Cardiac septum (tissue), 1 donor: ENCODE results near the gene KRTAP19-4. TPM values are rescaled to one million over a fixed set of nuclear protein-coding genes. Genes with fewer than 3 reads are reported as not detected.

Experiments used
- total RNA-seq: library from RNA; stranded (reverse); fragmentation: NEBNext Ultra II Directional; extraction: Animal tissue kit (Norgen Biotek cat#: 25700); gene quantifications from one replicate; pipeline ENCODE4 v1.2.1, GENCODE V29; 2021
- donor health status: DM: no; HTN: no; CAD: no.

KRTAP19-4 gene
- total RNA-seq, 1 donor from 2014 or later: not detected

Other genes starting within 250 kb of the KRTAP19-4 start
- not detected for gene KRTAP24-1, start 214.2 kb downstream of the KRTAP19-4 start, total RNA-seq
- gene KRTAP25-1, start 207.7 kb downstream of the KRTAP19-4 start, total RNA-seq: not detected
- not detected for gene KRTAP26-1, start 176.8 kb downstream of the KRTAP19-4 start, total RNA-seq
- not detected for gene KRTAP27-1, start 159.5 kb downstream of the KRTAP19-4 start, total RNA-seq
- gene KRTAP23-1, start 148.6 kb downstream of the KRTAP19-4 start, total RNA-seq: not detected
- gene KRTAP13-2, start 124.9 kb downstream of the KRTAP19-4 start, total RNA-seq: not detected
- not detected for gene KRTAP13-1, start 101.1 kb downstream of the KRTAP19-4 start, total RNA-seq
- not detected for gene KRTAP13-3, start 71.2 kb downstream of the KRTAP19-4 start, total RNA-seq
- gene KRTAP13-4, start 66.9 kb downstream of the KRTAP19-4 start, total RNA-seq: not detected
- gene KRTAP15-1, start 56.9 kb downstream of the KRTAP19-4 start, total RNA-seq: not detected
- not detected for gene KRTAP19-1, start 16.8 kb downstream of the KRTAP19-4 start, total RNA-seq
- gene KRTAP19-2, start 9.7 kb downstream of the KRTAP19-4 start, total RNA-seq: not detected
- gene KRTAP19-3, start 5.2 kb downstream of the KRTAP19-4 start, total RNA-seq: not detected
- not detected for gene KRTAP19-5, start 5.0 kb upstream of the KRTAP19-4 start, total RNA-seq
- gene KRTAP19-6, start 44.7 kb upstream of the KRTAP19-4 start, total RNA-seq: not detected
- not detected for gene KRTAP19-7, start 64.1 kb upstream of the KRTAP19-4 start, total RNA-seq
- not detected for gene KRTAP22-2, start 93.2 kb upstream of the KRTAP19-4 start, total RNA-seq
- gene KRTAP6-3, start 95.3 kb upstream of the KRTAP19-4 start, total RNA-seq: not detected
- not detected for gene KRTAP6-2, start 101.7 kb upstream of the KRTAP19-4 start, total RNA-seq
- gene KRTAP22-1, start 103.9 kb upstream of the KRTAP19-4 start, total RNA-seq: not detected
- gene KRTAP6-1, start 116.8 kb upstream of the KRTAP19-4 start, total RNA-seq: not detected
- not detected for gene KRTAP20-1, start 119.3 kb upstream of the KRTAP19-4 start, total RNA-seq
- gene KRTAP20-4, start 123.5 kb upstream of the KRTAP19-4 start, total RNA-seq: not detected
- not detected for gene KRTAP20-2, start 138.0 kb upstream of the KRTAP19-4 start, total RNA-seq
- not detected for gene KRTAP20-3, start 145.7 kb upstream of the KRTAP19-4 start, total RNA-seq
- gene KRTAP21-3, start 221.6 kb upstream of the KRTAP19-4 start, total RNA-seq: not detected